GM18517 (cell line): ENCODE data around the gene AP3B2.
"Not testable (repeated sequence)": the region's sequence is repeated elsewhere in the genome, so short reads cannot be mapped to it uniquely, and the experiment has no call there.

Source experiments
- ATAC-seq: cut with Tn5 transposase; IDR thresholded peaks from one replicate; pipeline ENCODE4 v1.9.1; 2021; ENCODE audit warnings: mild to moderate bottlenecking, moderate library complexity; ENCODE audit not compliant: unreplicated experiment

AP3B2 gene

DNA sequence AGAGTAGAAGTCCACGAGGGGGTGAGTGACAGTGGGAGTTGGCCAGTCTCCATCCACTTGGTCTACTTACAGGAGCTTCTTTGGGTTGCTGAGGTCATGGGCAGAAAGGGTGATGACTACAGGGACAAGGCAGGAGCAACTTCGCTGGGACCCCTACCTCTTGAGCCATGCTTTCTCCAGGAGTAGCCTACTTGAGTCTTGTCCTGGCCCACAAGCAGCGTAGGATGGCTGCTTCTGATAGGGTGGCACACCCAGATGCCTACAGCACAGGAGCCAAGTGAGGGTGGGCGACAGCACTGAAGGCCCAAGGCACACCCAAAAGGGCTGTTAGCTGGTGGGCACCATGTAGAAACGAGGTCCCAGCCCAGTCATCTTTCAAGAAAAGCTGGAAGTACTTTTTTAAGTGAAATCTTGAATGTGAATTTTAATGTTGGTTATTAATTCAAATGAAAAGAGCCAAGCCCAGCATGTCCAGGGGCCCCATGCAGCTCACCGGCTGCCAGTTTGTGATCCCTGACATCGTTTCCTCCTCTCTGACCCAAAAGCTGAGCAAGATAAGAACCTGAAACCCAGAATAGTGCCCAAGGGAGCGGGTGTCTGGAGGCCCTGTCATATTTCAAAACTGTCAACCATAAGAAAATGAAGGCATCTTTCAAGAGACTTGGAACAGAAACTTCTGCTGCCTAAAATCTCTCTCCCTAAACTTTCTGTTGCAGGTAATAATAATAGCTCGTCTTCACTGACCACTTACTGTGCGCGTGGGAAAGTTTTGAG lies 60.3 kb downstream of the AP3B2 start:
- no peak for ATAC-seq

DNA sequence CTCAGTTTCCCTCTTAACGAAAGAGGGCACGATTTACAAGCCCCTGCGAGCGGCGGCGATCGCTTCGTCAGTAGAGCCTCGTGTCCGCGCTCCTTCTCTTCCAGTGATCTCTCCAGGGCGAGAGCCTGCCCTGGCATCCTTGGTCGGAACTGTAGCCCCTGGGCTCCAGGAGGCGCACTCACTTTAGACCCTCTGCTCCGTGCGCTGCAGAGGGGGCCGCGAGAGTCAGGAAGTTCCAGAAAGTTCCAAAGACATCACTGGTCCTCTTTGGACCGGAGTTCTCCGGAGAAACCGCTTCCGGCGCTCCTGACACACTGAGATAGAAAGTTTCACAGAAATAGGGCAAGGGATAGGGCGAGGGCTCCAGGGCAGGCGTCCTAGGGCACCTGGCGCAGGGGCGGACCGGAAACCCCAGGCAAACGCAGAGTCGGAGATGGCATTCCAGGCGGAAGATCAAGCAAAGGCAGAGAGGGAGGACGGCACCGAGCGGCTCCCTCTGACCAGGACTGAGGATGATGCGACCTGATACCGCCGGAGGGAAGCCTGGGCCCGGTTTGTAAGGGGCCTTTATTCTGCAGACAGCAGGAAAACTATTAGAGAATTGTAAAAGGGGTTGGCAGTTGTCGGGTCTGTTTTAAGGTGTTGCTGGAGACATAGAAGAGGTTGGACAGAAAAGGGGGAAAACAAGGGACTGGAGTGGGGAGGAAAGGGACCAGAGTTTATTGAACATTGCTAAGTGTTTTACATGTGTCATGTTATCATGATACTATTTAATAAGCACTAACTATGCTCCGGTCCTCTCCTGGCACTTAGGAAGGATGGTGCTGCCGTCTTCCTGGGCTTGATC lies 61.2 kb downstream of the AP3B2 start:
- ATAC-seq: no peak

DNA sequence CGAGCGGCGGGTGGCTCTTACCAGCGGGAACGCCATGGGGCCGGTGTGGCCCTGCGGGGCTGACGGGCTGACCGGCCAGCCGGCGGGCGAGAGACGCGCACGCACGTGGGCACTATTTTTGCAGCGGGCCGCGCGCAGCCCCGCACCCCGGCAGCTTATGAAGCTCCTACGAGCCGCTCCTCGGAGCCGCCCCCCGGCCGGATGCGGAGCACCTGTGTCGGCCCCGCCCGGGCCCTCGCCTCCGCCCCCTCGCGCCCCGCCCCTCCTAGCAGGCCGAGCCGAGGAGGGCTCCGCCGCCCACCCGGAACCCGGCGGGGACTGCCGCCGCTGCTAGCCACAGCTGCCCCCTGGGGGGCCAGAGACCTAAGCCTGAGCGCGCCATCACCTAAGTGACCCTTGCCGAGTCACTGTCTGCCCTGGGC lies 61.8 kb downstream of the AP3B2 start:
- ATAC-seq: no peak

DNA sequence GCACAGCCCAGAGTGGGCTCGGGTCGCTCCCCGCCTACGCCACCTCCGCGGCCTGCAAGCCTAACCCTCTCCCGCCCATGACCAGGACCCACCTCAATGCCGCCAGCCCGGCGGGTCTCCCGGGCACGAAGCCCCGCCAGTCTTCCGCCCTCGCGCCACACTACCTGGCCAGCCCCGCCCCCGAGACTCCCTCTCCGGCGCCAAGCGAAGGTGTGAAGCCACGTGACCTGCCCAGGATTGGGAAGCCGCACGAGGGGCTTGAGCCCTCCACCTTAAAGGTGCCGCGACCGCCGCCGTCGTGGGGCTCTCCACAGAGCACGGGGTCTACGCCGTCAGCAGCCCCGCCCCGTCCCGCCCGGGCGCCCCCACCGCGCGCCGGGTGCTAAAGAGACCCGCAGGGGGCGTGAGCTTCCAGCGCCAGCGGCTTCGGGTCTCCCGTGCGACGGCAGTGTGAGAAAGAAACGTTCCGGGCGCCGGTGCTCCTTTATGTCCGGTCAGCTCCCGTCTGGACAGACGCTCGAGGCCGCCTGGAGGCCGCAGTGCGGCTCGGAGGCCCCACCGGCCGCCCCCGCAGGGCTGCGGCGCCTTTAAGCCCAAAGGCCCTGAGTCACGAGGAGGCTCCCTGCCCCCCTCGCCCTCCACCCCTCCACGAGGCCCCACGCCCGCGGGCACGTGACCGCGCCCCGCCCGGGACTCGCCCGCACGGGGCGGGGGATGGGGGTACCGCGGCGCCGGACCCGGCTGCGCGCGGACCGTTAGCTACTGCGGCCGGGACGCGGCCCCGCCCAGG lies 62.4 kb downstream of the AP3B2 start, which contains the start of gene CPEB1:
Gene CPEB1 (minus strand): TSS at position 319 of the 790 bp plus-strand sequence. CDS start 18,904 bp downstream, outside the sequence.
- ATAC-seq: no peak

DNA sequence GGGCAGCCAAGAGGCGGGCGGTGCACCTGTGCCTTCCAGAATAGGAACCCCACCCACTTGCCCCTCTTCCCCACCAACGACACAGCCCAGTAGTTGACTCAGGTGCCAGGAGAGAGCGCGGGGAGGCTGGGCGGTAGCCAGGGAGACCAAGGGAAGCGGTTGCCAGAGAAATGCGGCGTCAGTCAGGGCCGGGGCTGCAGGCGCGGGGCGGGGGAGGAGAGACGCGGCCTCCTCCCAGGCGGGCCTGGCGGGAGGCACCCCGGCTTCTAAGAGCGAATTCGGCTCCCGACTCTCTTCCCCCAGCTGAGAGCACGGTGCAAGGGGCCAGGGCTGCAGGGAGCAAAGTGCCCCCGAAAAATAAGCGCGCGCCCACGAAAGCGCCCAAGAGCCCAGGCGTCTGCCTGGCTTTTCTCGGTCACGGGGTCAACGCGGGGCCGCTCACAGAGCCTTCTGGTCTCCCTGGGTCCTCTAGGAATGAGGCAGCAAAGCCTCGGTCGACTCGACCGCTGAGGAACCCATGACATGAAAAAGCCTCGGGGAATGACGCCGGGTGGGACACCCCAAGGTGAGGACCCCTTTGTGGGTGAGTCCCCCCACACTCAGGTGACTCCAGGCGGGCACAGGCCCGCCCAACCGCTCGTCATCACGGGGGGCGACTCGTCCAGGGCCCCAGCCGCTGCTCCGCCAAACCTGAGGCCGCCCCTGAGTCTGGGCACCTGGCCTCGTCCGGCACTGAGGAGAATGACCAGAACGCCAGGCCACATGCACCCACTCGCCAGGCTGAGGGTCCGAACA lies 63.2 kb downstream of the AP3B2 start:
- no peak for ATAC-seq

DNA sequence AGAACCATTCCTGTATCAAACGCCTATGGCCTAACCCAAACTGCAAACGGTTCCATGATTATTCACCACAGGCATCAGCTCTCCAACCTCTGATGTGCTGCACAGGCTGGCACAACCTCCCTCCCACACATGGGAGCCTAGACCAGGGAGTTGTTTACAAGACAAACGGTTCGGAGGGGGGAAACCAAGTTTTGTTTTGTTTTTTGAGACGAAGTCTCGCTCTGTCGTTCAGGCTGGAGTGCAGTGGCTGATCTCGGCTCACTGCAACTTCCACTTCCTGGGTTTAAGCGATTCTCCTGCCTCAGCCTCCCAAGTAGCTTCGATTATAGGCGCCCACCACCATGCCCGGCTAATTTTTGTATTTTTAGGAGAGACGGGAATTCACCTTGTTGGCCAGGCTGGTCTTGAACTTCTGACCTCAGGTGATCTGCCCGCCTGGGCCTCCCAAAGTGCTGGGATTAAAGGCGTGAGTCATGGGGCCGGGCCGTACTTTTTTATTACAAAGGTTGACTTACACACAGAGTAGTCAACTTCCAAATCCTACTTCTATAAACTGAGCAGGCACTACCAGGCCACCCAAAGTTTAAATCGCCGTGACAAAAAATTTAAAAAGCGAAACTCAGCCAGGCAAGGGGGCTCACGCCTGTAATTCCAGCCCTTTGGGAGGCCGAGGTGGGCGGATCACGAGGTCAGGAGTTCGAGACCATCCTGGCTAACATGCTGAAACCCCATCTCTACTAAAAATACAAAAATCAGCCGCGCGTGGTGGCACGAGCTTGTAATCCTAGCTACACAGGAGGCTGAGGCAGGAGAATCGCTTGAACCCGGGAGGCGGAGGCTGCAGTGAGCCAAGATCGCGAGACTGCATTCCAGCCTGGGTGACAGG lies 64.5 kb downstream of the AP3B2 start:
- not testable (repeated sequence) for ATAC-seq

DNA sequence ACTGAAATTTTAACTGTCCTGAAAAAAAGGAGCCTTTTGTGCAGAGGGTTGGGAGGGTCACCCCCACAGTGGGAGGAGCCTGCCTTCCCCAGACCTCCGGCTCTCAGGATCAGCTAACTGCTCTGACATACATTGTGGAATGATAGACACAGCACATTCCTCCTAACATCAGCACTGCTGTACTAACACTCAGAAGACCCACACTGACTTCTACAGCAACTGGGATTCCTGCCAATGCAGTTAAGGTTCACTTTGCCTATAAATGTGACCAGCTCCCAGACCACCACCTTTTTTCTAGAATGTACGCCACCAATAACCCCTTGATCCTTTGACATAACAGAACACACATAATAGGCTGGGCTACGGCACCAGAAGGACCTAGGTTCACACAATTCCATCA lies 65.7 kb downstream of the AP3B2 start:
- ATAC-seq: no peak

DNA sequence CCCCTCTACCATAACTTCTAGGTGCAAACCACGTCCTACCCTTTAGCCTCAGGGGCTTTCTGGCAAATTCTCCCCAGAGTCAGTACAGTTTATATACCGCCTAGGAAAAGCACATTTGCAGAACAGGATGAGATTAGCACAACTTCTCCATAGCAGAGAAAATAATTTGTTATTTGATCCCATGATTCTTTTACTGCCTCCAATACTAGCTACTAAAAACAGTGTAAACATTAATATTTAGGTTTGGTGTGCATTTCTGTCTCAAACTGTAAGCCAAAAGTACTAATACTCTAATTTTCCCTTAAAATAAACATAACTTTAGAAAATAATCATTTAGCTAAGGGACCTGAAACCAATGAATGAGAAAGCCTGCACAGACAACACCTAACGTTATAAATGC lies 67.0 kb downstream of the AP3B2 start:
- no peak for ATAC-seq

DNA sequence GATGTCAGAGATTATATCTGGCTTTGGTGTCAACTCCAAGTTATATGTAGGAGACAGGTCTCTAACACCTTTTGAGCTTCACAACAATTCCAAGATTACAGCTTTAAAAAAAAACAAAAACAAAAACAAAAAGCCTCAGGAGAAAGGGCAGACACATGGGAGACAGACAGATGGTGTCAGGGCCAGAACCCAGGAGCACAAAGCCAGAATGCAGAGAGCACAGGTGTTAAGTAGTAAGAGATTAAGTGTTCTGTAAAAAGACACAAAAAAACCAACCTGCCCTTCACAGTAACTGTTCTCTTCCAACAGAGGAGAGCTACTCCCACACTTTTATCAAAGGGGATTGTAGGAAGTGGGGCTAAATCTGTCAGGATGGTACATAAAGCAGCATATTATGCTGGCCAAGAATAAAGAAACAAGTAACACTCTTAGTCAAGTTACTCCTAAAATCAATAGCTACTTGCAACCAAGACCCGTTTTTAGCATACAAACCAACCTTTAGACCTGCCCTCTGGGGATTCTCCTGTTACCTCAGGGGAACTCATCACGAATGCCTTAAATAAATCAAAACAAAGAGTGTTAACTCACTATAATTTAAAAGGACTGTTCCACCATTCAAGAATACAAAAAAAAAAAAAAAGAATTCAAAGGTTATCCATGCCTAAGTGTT lies 68.4 kb downstream of the AP3B2 start:
- no peak for ATAC-seq

DNA sequence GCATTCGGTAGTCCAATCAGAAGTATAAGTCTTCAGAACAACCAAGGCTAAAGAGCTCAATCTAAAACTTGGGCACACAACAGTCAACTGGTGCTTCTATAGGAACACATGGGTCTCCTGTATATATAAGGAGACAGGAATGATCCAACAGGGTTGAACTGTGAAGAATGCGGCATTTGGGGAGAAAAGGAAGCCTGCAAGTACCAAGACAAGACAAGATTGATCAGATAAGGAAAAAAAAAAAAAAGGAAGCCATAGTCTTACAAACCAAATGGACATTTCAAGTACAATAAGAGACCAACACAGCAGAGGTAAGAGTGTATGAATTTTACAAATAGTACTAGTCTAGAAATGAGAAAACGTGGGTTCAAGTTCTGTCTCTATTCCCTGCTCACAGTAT lies 69.0 kb downstream of the AP3B2 start:
- ATAC-seq: no peak

DNA sequence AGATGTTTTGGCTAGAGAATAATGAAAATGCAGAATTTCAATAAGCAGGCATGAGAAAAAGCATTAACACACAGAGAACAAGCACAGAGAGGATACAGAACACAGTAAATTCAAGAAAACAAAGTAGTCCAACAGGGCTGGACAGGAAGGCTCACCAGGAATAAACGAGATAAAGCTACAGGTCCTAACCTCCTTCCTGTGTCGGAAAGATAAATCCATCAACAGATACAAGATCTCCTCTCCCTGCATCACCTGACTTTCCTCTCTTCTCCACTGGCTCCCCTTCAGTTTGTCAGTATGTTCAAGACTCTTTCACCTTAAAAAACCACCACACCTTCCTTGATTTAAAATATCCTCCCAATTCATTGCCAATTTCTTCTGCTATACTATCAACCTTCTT lies 73.9 kb downstream of the AP3B2 start:
- no peak for ATAC-seq

DNA sequence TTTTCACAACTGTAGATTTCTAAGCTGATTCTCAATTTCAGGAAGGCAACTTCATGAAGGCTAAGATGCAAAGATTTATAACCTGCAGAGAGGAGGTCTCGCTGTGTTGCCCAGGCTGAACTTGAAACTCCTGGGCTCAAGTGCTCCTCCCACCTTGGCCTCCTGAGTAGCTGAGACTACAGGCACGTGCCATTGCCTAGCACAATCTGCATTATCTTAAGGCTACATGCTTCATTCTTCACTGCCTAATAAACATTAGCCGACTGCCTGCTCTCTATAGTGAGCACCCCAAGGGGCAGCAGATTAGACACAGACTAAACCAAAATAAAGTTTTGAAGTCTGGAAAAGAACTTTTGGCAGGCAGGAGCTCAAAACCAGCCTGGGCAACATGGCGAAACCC lies 79.6 kb downstream of the AP3B2 start:
- no peak for ATAC-seq

DNA sequence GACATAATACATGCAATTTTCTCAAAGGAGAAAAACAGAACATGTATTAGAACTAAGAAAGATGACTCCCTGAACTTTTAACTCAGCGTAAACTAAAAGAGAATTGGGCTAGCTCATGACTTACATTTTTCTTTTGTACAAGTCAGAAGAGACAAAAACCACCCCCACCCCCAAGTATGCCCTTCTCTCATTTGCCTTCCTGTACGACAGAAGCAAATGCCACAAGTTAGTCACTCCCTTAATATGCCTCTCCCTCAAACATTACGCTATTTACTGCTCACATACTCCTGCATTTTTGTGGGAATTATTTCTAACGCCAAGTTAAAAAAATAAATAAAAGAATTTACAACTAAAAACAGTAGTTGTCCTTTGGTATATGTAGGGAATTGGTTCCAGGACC lies 84.5 kb downstream of the AP3B2 start:
- ATAC-seq: no peak

DNA sequence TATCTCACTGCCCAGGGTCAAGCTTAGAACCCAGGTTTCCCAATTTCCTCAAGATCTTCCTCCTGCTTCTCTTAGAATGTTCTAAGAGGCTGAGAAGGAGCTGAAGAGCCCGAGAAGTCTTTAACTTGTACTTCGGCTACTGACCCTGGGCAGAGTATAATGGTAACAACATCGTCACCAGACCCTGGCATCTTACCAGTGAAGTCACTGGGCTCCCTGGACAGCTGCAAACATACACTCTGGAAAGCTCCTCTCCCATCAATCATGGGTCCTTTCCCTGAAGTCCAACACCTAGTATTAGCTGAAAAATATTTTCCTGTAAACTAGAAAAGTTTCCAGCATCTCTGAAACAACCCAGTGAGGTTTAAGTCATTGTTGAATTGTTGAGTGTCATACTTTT lies 85.2 kb downstream of the AP3B2 start:
- no peak for ATAC-seq

DNA sequence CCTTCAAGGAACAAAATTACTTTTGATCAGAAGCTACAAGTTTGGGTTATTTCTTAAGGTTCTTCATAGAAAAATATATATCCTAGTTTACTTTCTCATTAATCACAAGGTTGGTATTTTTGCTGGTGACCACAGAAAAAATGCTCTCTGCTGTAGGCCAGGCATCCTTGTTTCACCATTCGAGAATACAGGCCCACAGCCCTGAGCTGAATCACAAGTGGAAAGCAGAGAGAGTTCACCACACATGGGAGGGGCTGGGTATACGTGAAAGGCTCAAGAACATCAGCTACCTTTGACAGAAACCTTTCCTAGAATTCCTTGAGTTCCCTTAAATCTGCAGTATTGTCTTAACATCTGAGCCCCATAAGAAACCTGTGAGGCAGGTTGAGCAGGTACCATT lies 85.7 kb downstream of the AP3B2 start:
- no peak for ATAC-seq

DNA sequence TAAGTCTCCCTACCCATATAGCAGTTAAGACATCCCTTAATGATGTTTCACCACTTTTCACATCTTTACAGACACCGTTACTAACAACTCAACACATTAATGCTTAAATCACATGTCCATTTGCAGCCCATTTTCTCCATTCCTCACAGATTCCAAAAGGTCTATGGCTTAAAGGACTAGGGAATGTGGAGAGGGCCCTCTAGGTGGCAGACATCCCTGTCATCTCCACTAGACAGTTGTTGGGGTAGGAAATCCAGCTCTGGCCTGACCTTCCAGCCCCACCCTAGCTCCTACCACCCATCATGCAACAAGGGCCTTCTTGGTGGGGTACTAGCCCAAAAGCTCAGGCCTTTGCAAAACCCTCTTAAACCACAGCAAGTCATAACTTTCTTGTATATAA lies 87.7 kb downstream of the AP3B2 start:
- ATAC-seq: no peak

DNA sequence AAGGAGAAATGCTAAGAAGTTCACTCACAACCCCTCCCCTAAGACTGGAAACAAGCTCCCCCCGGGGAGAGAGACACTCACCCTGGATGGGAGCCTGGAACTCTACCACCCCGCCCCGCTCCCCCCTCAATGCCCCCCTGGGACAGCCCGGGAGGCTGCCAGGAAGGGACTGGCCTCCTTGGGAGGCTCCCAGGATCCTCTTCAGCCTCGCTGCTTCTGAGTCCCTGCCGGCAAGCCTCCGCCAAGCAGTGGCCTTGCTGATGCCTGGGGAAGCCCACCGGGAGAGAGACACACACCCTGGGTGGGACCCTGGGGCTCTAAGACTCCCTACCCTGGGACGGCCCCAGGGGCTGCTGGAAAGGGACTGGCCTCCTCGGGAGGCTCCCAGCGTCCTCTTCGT lies 95.9 kb downstream of the AP3B2 start:
- ATAC-seq: no peak

DNA sequence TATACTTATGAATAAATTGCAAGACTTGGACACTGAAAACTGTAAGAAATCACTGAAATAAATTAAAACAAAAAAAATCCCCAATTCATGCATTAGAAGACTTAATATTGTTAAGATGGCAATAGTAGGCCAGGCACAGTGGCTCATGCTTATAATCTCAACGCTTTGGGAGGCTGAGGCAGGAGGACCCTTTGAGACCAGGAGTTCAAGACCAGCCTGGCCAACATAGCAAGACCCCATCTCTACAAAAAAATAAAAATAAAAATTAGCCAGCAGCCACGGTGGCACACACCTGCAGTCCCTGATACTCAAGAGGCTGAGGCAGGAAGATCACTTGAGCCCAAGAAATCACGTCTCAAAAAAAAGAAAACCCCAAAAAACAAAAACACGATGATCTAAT lies 98.3 kb downstream of the AP3B2 start:
- no peak for ATAC-seq
